Ascending aorta (tissue), 2 donors: ENCODE data around the gene ARHGAP26. TPM values are rescaled to one million over a fixed set of nuclear protein-coding genes. Genes with fewer than 3 reads are reported as not detected.
"Not testable (repeated sequence)": the region's sequence is repeated elsewhere in the genome, so short reads cannot be mapped to it uniquely, and the experiment has no call there.

Source experiments
- DNase-seq, 2 donors: peaks; one replicate each; pipeline ENCODE4 v3.0.0-alpha.2; 2019; ENCODE audit warnings: low spot score in 2 of 2
- H3K27ac ChIP-seq, 2 donors: fragments of 200-600 bp; sonication (generic); one replicate each; pipeline ENCODE4 v1.5.1; 2016 to 2017; ENCODE audit warnings: mild to moderate bottlenecking in 1 of 2
- H3K27me3 ChIP-seq: fragments of 200-600 bp; sonication (generic); one replicate; pipeline ENCODE4 v1.5.1; 2017
- H3K36me3 ChIP-seq, 2 donors: fragments of 200-600 bp; sonication (generic); one replicate each; pipeline ENCODE4 v1.5.1; 2016
- H3K4me1 ChIP-seq, 2 donors: fragments of 200-600 bp; sonication (generic); one replicate each; pipeline ENCODE4 v1.5.1; 2016 to 2017; ENCODE audit warnings: mild to moderate bottlenecking in 1 of 2
- H3K4me3 ChIP-seq, 2 donors: fragments of 200-600 bp; sonication (generic); one replicate each; pipeline ENCODE4 v1.5.1; 2016 to 2017; ENCODE audit warnings: mild to moderate bottlenecking in 1 of 2
- H3K9me3 ChIP-seq, 2 donors: fragments of 200-600 bp; sonication (generic); one replicate each; pipeline ENCODE4 v1.5.1; 2016
- intact Hi-C: fragments of 100-400 bp; cut with DNase I; formaldehyde crosslinking; loops from one replicate; pipeline ENCODE4 v1.15.1; 2023
- total RNA-seq: library from RNA; depleted of rRNA; stranded (reverse); fragments of >200 nt; gene quantifications from one replicate; pipeline ENCODE4 v1.1.0, GENCODE V29; 2016
- TF ChIP-seq, protein P1 (sequence below), 3 experiments: fragments of 200-600 bp in 2 of 3; fragments of 450-650 bp in 1 of 3; sonication (generic) in 2 of 3; IDR thresholded peaks; one replicate each; pipeline ENCODE4 v1.5.1; 2016 to 2019; ENCODE audit warnings: antibody characterized with exemption in 3 of 3, mild to moderate bottlenecking in 1 of 3, moderate library complexity in 1 of 3

ARHGAP26 gene
- total RNA-seq, 1 donor from 2014 or later: 34.9 TPM

DNA sequence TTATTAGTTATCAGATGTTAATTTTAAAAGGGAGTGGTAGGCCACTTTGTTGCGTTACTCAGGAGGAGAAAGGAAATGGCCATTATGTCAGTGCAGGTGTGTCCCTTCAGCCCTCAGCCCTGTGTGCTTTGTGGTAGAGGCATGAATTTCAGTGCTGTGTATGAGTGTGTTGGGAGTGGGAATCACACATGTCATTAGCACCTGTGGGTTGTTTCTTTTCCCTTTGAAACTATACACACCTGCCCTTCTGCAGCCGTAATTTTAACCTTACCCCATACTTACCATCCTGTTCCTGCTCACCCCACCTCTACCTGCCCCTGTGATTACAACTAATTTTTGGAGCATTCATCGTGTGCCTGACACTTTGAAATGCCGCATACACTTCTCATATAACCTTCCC lies 156.4 kb downstream of the ARHGAP26 start:
- Histone ChIP-seq H3K27me3 (no peaks in the 10 kb centered on the region), H3K4me1 (no peaks in the 10 kb centered on the region), H3K27ac (peak overlapping the region in 1 of 2 donors; percentile 15), H3K9me3 (no peaks in the 10 kb centered on the region), H3K36me3 (no peaks in the 10 kb centered on the region), H3K4me3 (no peak overlapping the region)
- TF ChIP-seq, protein P1, sequence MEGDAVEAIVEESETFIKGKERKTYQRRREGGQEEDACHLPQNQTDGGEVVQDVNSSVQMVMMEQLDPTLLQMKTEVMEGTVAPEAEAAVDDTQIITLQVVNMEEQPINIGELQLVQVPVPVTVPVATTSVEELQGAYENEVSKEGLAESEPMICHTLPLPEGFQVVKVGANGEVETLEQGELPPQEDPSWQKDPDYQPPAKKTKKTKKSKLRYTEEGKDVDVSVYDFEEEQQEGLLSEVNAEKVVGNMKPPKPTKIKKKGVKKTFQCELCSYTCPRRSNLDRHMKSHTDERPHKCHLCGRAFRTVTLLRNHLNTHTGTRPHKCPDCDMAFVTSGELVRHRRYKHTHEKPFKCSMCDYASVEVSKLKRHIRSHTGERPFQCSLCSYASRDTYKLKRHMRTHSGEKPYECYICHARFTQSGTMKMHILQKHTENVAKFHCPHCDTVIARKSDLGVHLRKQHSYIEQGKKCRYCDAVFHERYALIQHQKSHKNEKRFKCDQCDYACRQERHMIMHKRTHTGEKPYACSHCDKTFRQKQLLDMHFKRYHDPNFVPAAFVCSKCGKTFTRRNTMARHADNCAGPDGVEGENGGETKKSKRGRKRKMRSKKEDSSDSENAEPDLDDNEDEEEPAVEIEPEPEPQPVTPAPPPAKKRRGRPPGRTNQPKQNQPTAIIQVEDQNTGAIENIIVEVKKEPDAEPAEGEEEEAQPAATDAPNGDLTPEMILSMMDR (IDR thresholded peaks at IDR 0.05): no peak
- DNase-seq: no peak
- intact Hi-C loops: loop anchor here (2.0 to 10.0 kb wide), 2 partner anchors 476 to 1258 kb away; partner anchors contain the start of gene NR3C1

DNA sequence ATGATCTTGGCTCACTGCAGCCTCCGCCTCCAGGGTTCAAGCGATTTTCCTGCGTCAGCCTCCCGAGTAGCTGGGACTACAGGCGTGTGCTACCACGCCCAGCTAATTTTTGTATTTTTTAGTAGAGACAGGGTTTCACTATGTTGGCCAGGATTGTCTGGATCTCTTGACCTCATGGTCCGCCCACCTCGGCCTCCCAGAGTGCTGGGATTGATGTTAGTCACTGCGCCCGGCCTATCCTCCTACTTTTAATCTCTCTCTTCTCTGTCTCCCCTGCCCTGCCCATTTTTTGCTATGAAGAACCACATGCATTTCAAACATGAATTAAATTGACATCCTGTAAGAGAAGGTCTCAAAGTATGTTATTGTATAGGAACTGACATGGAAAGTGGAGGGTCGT lies 158.8 kb downstream of the ARHGAP26 start:
- not testable (repeated sequence) for DNase-seq, H3K4me3 ChIP-seq, H3K4me1 ChIP-seq, H3K27me3 ChIP-seq, H3K9me3 ChIP-seq, H3K27ac ChIP-seq
- intact Hi-C loops: loop anchor here (10.0 kb wide), 1 partner anchor 1256 kb away; no protein-coding TSS in a partner anchor
- peaks cover 2 to 19% of the 10 kb centered on the region in 2 donors for H3K36me3 ChIP-seq

DNA sequence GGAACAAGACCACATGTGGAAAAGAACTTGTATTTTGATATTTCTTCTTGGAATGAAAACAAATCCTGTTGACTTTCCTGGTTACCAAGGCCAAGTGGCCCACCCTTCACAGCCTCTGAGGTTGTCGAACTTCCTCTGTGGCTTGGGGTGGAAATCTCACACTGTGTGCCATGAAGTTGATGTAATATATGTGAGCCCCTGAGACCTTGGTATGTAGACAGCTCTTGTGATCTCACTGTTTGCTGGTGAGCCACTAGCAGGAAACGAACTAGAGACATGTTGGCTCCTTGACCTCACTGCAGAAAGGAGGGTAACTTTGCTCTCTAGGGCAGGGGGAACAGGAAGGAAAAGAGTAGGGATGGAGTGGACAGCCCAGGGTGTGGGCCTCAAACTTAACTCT lies 159.4 kb downstream of the ARHGAP26 start:
- H3K27me3 ChIP-seq: no peaks in the 10 kb centered on the region
- intact Hi-C loops: loop anchor here (10.0 kb wide), 1 partner anchor 1255 kb away; no protein-coding TSS in a partner anchor

DNA sequence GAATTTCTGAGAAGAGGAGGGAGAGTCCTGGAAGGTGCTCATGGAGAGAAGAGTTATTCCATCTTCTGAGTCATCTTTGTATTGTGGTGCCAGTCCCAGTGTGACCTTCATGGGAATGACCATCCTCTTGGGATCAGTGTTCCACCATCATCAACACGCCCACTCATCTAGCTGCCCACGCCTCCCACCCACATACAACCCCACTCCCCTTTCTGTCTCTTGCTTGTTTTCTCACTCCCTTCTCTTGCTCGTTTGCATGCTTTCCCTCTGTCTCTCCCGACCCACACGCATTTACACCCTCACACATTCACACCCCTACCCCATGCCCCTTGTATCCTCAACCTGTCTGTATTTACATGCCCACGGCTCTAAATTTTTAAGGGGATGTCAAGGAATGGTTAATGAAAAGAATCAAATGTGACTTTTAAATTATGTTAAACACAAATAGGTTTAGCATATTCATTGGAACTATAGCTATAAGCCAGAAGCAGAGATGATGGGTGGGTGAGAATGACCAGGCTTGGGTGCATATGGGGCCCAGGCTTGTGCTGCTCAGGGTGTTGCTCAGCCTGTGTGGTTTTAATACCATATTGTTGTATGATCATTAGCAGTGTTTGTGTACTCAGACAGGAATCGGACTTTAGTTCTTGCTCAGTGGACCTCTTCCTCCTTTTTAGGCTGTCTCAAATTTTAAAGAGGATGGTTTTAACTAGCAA lies 160.4 kb downstream of the ARHGAP26 start:
- TF ChIP-seq, protein P1 (IDR thresholded peaks at IDR 0.05): no peak
- intact Hi-C loops: no loop called here
- Histone ChIP-seq H3K36me3 (peaks cover 2 to 19% of the 10 kb centered on the region in 2 donors), H3K4me3 (no peak overlapping the region), H3K27ac (no peak overlapping the region), H3K4me1 (no peaks in the 10 kb centered on the region), H3K27me3 (no peaks in the 10 kb centered on the region), H3K9me3 (no peaks in the 10 kb centered on the region)
- DNase-seq: no peak

More for the DNA sequence above, 159.4 kb downstream of the ARHGAP26 start:
- DNase-seq: no peak
- Histone ChIP-seq H3K4me1 (no peaks in the 10 kb centered on the region), H3K36me3 (peaks cover 2 to 19% of the 10 kb centered on the region in 2 donors), H3K27ac (no peak overlapping the region), H3K9me3 (no peaks in the 10 kb centered on the region), H3K4me3 (no peak overlapping the region)
- TF ChIP-seq, protein P1 (IDR thresholded peaks at IDR 0.05): no peak

DNA sequence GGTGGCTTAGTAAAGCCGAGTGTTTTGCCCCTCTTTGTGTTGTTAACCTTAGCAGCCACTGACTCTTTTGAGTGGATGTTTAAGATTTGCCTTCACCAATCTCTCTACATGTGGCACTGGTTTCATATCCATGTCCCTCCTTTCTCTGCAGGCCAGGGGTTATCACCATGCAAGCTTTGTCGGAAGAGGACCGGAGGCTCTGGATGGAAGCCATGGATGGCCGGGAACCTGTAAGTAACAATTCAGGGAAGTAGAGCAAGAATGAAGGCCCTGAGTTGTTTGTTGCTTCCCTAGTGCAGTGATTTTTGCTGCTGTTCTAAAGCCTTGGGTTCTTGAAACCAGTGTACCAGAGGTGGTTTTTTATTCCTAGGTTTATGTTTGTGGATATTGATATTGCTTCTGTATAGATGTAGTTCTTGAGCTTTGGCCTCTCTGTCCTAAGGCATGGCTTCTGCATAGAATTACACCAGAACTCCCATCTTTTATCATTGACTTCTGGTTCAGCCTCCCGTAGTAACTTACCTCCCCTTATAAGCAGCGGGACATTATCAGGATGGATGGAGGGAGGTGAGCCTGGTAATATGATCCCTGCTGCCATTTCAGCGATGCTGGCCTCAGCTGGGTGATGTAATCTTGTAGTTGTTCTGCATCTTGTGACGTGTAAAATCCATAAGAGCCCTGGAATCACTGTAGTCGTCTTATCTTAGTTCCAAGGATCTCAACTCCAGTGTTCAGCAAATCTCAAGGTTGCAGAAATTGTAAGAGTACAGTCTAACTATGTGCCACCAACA lies 161.9 kb downstream of the ARHGAP26 start:
- Histone ChIP-seq H3K4me1 (no peaks in the 10 kb centered on the region), H3K4me3 (no peak overlapping the region), H3K9me3 (no peaks in the 10 kb centered on the region), H3K27ac (no peak overlapping the region), H3K36me3 (peaks cover 2 to 19% of the 10 kb centered on the region in 2 donors), H3K27me3 (no peaks in the 10 kb centered on the region)
- TF ChIP-seq, protein P1 (IDR thresholded peaks at IDR 0.05): no peak
- no peak for DNase-seq
- intact Hi-C loops: no loop called here
